Ovary (tissue), 3 donors: ENCODE results near the gene EEFSEC.

Source experiments
- CTCF ChIP-seq, 3 donors: fragments of 450-650 bp in 2 of 3; fragments of 200-600 bp in 1 of 3; IDR thresholded peaks; one replicate each; pipeline versions ENCODE4 v1.5.1 to v1.8.0; 2016 to 2022; ENCODE audit warnings: antibody characterized with exemption in 3 of 3, mild to moderate bottlenecking in 1 of 3
- EP300 ChIP-seq: sonication (generic); formaldehyde crosslinking; IDR thresholded peaks from one replicate; pipeline ENCODE4 v1.6.1; 2017; ENCODE audit warnings: antibody characterized with exemption
- POLR2A ChIP-seq: fragments of 450-650 bp; IDR thresholded peaks from one replicate; pipeline ENCODE4 v1.6.1; 2017; ENCODE audit warnings: antibody characterized with exemption, mild to moderate bottlenecking, moderate library complexity
- donor health status: DM: no; HTN: no; CAD: no.

DNA sequence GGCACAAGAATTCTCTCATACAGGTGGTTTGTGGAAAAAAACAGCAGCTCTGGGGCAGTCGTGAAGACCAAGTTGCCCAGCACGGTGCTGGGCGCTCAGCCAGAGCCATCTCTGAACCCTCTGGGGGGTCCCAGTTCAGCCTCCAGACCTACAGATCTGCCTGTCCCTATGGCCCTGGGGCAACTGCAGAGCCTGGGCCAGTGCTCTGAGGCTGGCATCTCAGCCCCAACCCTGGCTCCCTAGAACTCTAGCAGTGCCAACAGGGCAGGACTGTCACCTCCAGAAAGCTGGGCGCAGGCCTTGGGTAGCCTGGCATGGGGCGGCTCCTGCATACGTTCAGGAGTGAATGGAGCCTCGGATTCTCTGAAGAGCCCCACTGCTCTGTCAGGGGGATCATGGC is 268.7 kb downstream of the EEFSEC start:
- TF ChIP-seq CTCF (IDR thresholded peaks at IDR 0.05) = no peak
- TF ChIP-seq EP300 = no peak
- TF ChIP-seq POLR2A = no peak
